Adrenal gland (tissue), 12 donors: ENCODE results near the gene AUTS2. TPM values are rescaled to one million over a fixed set of nuclear protein-coding genes. Genes with fewer than 3 reads are reported as not detected.

Experiments
- DNase-seq, 7 donors: peaks; one replicate each; pipeline ENCODE4 v3.0.0-alpha.2; 2019 to 2020
- H3K27ac ChIP-seq, 5 donors: fragments of 200-600 bp; sonication (generic) in 4 of 5; 1 replicate in 3 of 5; 2 replicates in 2 of 5; pipeline versions ENCODE4 v1.5.1 to v1.8.0; 2016 to 2020; ENCODE audit warnings: mild to moderate bottlenecking in 1 of 5
- H3K27me3 ChIP-seq: fragments of 200-600 bp; 2 replicates; pipeline ENCODE4 v1.8.0; 2021
- H3K36me3 ChIP-seq, 2 donors: fragments of 200-600 bp; replicated peaks in 1 of 2; 1 replicate in 1 of 2; 2 replicates in 1 of 2; pipeline versions ENCODE4 v1.5.1 to v1.8.0; 2018 to 2022
- H3K4me1 ChIP-seq, 2 donors: fragments of 200-600 bp; replicated peaks in 1 of 2; 1 replicate in 1 of 2; 2 replicates in 1 of 2; pipeline versions ENCODE4 v1.5.1 to v1.8.0; 2018 to 2021
- H3K4me3 ChIP-seq, 4 donors: fragments of 200-600 bp; sonication (generic) in 3 of 4; one replicate each; pipeline ENCODE4 v1.5.1; 2016 to 2018
- H3K9me3 ChIP-seq, 3 donors: fragments of 200-600 bp; sonication (generic) in 1 of 3; replicated peaks in 1 of 3; 1 replicate in 2 of 3; 2 replicates in 1 of 3; pipeline versions ENCODE4 v1.5.1 to v1.8.0; 2016 to 2021
- POLR2A ChIP-seq, 2 donors: fragments of 450-650 bp; IDR thresholded peaks; one replicate each; pipeline ENCODE4 v1.6.1; 2017; ENCODE audit warnings: antibody characterized with exemption in 2 of 2, mild to moderate bottlenecking in 2 of 2, moderate library complexity in 1 of 2
- WGBS, 4 donors: extraction: QIAGEN DNeasy Blood & Tissue Kit in 2 of 4; methylation state at CpG; one replicate each; pipeline versions ENCODE4 v1.1.5 to v1.1.7; 2013 to 2017; 5-methylcytosine and 5-hydroxymethylcytosine counted together
- intact Hi-C, 2 donors: fragments of 100-400 bp; cut with DNase I; formaldehyde crosslinking; loops; one replicate each; pipeline versions ENCODE4 v1.14.1 to v1.15.0; 2022 to 2023
- polyA plus RNA-seq, 3 donors: library from polyadenylated mRNA; stranded (reverse); fragments of 200-250 nt in 2 of 3; fragments of 350-450 nt in 1 of 3; fragmentation: Illumina TruSeq in 1 of 3; extraction: RNeasy Lipid Tissue Mini Kit (QIAGEN cat#74804) in 1 of 3; gene quantifications; one replicate each; pipeline ENCODE4 v1.2.3, GENCODE V29; 2013 to 2014
- total RNA-seq, 9 donors: library from RNA; depleted of rRNA in 4 of 9; stranded (reverse); fragments of >200 nt in 4 of 9; fragments of 120-200 nt in 1 of 9; fragmentation: NEBNext Ultra II Directional in 1 of 9; extraction: Animal tissue kit (Norgen Biotek cat#: 25700) in 1 of 9; gene quantifications; one replicate each; pipeline versions ENCODE4 v1.1.0 to v1.2.4, GENCODE V29; 2013 to 2023
- TF ChIP-seq, protein P1 (sequence below), 6 experiments: fragments of 450-650 bp in 4 of 6; fragments of 200-600 bp in 2 of 6; sonication (generic) in 1 of 6; IDR thresholded peaks; 1 replicate in 5 of 6; 2 replicates in 1 of 6; pipeline versions ENCODE4 v1.5.1 to v1.8.0; 2016 to 2021; ENCODE audit warnings: antibody characterized with exemption in 6 of 6, mild to moderate bottlenecking in 2 of 6, moderate library complexity in 1 of 6
- donor health status: healthy with polysubstance abuse.
- donor health status: Bipolar disorder and iron deficiency.
- donor health status: DM: yes; HTN: yes; CAD: no.
- donor health status: DM: no; HTN: no; CAD: no.
- donor health status: DM: no; HTN: no; CAD: no.
- donor health status: DM: yes; HTN: yes; CAD: no.

The AUTS2 gene
- total and polyA plus RNA-seq, 12 donors, result 6.4 to 44.0 (median 15.2) TPM

DNA sequence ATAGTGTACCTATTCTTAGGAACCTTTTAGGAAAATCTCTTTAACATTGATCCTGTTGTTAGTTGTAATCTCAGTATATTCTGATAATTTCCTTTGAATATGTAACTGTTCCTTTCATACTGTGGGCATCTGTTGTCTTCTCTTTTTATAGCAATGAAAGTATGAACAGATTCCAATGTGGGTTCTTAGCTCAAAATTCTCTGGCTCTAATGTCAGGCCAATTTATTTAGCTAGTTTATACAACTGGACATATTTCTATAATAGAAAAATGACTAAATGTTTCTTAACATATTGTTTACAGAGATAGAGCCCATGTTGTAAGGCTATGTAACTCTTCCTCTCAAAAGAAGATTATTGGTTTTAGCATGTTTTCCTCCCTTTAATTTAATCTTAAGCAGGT, 363.2 kb downstream of the AUTS2 start:
- H3K27ac ChIP-seq, result no peak overlapping the region
- intact Hi-C loops, result no loop called here

DNA sequence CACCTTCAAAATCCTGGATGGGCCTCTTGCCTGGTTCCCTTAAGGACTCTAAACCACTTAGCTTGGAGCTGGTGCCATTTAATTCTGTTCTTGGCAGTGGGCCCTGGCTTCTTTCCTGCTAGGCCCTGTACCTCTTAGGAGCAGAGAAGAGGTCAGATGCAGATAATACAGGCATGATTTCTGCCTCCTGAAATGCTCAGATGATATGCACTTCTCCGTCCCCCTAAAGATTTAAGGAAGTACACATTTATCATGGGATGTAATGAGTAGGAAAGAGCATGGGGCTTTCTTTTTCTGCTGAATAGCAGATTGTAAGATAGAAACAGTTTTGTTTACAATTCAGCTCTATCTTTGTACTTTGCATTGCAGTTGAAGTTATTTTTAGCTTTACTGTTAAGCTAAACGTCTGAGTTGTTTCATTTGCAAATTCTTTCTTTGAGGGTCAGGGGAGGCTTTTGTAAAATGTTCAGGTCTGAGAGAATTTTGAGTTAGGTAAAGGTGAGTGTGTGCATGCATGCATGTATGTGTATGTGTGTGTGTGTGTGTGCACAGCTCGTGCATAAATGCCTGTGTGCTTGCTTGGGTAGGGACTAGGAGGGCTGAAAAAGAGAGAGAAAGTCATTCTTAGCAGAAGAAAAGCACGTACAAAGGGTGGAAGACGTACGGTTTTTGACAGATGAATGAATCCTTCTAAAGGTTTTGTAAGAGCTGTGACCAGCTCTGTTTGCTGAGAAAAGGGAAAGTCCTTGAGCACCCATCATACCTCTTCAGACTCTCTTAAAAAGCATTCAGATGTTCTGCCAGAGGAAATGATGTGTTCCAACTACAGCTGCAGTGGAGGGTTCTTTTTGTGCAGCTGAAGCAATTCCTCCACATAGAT, 364.2 kb downstream of the AUTS2 start:
- H3K4me1 ChIP-seq, result peaks cover 8 to 21% of the 10 kb centered on the region in 2 donors

More for the DNA sequence above, 363.2 kb downstream of the AUTS2 start:
- Histone ChIP-seq H3K9me3 (no peaks in the 10 kb centered on the region), H3K27me3 (no peaks in the 10 kb centered on the region), H3K36me3 (no peaks in the 10 kb centered on the region), H3K4me1 (peaks cover 8 to 15% of the 10 kb centered on the region in 2 donors), H3K4me3 (no peak overlapping the region)
- TF ChIP-seq, protein P1, sequence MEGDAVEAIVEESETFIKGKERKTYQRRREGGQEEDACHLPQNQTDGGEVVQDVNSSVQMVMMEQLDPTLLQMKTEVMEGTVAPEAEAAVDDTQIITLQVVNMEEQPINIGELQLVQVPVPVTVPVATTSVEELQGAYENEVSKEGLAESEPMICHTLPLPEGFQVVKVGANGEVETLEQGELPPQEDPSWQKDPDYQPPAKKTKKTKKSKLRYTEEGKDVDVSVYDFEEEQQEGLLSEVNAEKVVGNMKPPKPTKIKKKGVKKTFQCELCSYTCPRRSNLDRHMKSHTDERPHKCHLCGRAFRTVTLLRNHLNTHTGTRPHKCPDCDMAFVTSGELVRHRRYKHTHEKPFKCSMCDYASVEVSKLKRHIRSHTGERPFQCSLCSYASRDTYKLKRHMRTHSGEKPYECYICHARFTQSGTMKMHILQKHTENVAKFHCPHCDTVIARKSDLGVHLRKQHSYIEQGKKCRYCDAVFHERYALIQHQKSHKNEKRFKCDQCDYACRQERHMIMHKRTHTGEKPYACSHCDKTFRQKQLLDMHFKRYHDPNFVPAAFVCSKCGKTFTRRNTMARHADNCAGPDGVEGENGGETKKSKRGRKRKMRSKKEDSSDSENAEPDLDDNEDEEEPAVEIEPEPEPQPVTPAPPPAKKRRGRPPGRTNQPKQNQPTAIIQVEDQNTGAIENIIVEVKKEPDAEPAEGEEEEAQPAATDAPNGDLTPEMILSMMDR (IDR thresholded peaks at IDR 0.05), result no peak
- TF ChIP-seq POLR2A (IDR thresholded peaks at IDR 0.05), result no peak
- no peak for DNase-seq

DNA sequence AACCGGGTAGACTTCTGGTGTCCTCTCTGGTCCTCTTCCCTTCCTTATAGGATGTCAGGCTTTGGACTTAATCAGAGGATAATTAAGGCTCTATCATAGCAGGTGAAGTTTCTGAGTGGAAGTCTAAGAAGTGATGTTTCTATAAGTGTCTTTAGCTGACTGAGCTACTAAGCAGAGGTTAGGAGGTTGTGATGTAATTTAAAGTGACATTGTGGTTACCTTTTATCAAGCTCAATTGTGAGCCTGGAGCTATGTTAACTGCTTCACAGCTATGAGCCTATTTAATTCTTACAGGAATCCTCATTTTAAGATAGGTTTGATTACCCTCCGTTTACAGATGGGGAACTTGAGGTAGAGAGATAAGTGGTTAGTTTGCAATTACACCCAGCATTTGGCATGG, 365.1 kb downstream of the AUTS2 start:
- 72 to 83% (median 79%) methylated on average over 2 of the region's 2 CpGs for WGBS, 4 donors
- DNase-seq, result no peak
- Histone ChIP-seq H3K27ac (no peak overlapping the region), H3K4me3 (no peak overlapping the region), H3K36me3 (no peaks in the 10 kb centered on the region), H3K4me1 (peaks cover 8 to 31% of the 10 kb centered on the region in 2 donors), H3K9me3 (no peaks in the 10 kb centered on the region), H3K27me3 (no peaks in the 10 kb centered on the region)
- TF ChIP-seq, protein P1 (IDR thresholded peaks at IDR 0.05), result no peak
- no peak for TF ChIP-seq POLR2A (IDR thresholded peaks at IDR 0.05)
- intact Hi-C loops, result no loop called here

More for the DNA sequence above, 364.2 kb downstream of the AUTS2 start:
- Histone ChIP-seq H3K27ac (peak overlapping the region in 1 of 5 donors; percentile 35), H3K27me3 (no peaks in the 10 kb centered on the region), H3K9me3 (no peaks in the 10 kb centered on the region), H3K4me3 (no peak overlapping the region), H3K36me3 (no peaks in the 10 kb centered on the region)
- intact Hi-C loops, result no loop called here
- WGBS, 4 donors, result 6 to 12% (median 9%) methylated on average over 6 of the region's 6 CpGs
- TF ChIP-seq POLR2A (IDR thresholded peaks at IDR 0.05), result no peak
- TF ChIP-seq, protein P1 (IDR thresholded peaks at IDR 0.05), result no peak
- peak; percentile 39 to 66 (median 54) for DNase-seq

DNA sequence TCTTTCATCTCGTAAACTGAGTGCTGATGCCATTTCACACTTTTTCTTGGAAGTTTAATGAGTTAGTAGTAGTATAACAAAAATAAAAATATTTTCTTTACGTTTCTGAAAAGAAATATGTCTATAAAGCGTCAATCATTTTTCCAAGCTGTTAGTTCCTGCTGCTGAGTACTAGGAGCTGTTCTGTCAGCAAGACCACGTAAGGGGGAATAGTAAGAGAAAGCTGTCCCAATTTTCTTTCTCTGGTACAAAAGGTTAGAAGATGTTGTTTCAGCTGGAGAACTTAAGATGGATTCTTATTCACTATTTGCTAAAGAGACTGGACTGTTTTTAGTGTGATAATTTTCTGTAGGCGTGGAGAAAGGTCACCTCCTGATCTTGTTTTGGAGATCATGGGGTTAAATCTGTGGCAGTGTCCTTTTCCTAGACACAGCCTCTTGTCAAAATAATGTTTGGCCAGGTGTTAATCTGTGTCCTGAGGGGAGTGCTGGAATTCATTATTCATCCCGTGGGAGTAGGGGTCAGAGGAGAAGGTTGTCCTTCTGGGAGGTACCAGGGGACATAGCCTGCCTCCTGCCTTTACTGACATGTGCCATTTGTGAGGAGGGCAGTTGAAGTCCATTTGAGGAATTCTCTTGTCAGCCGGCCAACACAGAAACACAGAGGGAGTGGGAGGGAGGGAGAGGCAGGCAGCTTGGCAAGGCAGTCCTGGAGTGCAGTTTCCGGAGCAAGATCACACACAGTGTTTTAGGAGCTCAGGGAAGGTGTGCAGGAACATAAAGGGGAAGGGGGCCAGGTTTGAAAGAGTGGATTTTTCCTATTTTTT, 368.7 kb downstream of the AUTS2 start:
- Histone ChIP-seq H3K4me3 (peak overlapping the region in 1 of 4 donors; percentile 5), H3K27ac (peak overlapping the region in 1 of 5 donors; percentile 3), H3K9me3 (no peaks in the 10 kb centered on the region), H3K4me1 (peaks cover 8 to 34% of the 10 kb centered on the region in 2 donors), H3K27me3 (no peaks in the 10 kb centered on the region), H3K36me3 (no peaks in the 10 kb centered on the region)
- intact Hi-C loops, result no loop called here
- TF ChIP-seq, protein P1 (IDR thresholded peaks at IDR 0.05), result no peak
- TF ChIP-seq POLR2A (IDR thresholded peaks at IDR 0.05), result no peak
- 55 to 63% (median 56%) methylated on average over 8 of the region's 8 CpGs for WGBS, 4 donors
- peak in 6 of 7 donors; percentile 18 to 53 (median 26) for DNase-seq
